AG09309 (cell line): ENCODE data around the gene CKMT1B.
"Not testable (repeated sequence)": the region's sequence is repeated elsewhere in the genome, so short reads cannot be mapped to it uniquely, and the experiment has no call there.

Experiments used
- DNase-seq: peaks from one replicate; pipeline ENCODE4 v3.0.0-alpha.2; 2010; ENCODE audit warnings: low read depth
- H3K4me3 ChIP-seq: 2 replicates; pipeline ENCODE4 v1.5.1; 2011; ENCODE audit warnings: mild to moderate bottlenecking, low read depth, low read length, moderate library complexity; ENCODE audit not compliant: control insufficient read depth
- TF ChIP-seq, protein P1 (sequence below): IDR thresholded peaks from 2 replicates; pipeline ENCODE4 v1.5.1; 2011; ENCODE audit warnings: mild to moderate bottlenecking, low read depth, low read length, inconsistent platforms; ENCODE audit not compliant: insufficient read depth, control insufficient read depth; ENCODE audit errors: missing control alignments

The CKMT1B gene

DNA sequence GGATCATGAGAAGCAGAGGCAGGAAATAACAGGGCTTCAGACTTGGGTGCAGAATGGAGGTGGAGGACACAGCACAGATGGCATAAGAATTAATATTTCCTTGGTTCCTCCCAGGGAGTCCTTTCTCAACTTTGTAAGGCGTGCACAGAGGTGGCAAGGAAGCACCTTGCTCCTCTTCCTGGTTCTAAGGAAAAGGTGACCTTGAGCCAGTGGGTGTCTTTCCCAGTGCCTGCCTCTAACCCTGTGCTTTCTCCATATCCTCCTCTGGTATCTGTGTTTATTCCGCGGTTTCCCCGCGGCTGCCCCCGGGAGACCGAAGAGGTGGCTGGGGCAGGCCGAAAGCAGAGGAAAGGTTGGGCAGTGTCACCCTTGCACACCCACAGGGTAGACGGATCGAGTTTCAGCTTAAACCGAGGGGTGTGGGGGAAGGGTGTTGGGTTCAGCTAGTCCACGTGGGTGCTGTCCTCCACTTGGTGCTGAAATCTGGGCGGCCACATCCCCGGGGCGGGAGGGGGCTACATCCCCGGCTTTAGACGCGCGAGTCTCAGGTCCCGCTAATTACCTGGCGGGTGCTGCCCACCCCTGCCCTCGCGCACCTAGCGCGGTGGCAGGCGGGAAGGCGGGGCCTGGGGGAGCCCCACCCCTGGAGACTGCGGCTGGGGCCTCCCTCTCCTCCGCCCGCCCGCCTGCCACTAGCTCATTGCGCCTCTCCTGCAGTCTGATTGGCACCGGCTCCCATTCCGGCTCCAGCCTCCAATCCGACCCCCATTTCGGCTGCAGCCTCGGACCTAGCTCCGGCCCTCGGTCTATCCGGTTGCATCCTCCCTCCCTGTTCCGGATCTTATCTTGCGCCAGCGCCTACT lies at the start of gene CKMT1B:
TSS of gene CKMT1B (plus strand) at position 700 of the 863 bp plus-strand sequence. CDS start 192 bp downstream, outside the sequence.
- not testable (repeated sequence) for H3K4me3 ChIP-seq, DNase-seq

DNA sequence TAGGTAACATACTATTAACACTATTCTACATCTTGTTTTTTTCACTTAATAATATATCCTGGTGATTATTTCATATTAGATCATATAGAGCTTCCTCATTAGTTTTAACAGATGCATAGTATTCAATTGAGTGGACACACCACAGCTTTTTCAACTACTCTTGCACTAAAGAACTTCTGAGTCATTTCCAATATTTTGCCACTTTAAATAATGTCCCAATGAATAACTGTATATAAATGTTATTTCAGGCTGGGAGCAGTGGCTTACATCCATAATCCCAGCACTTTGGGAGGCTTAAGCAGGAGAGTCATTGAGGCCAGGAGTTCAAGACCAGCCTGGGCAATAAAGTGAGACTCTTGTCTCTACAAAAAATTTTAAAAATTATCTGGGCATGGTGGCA lies 49.6 kb upstream of the CKMT1B start:
- TF ChIP-seq, protein P1, sequence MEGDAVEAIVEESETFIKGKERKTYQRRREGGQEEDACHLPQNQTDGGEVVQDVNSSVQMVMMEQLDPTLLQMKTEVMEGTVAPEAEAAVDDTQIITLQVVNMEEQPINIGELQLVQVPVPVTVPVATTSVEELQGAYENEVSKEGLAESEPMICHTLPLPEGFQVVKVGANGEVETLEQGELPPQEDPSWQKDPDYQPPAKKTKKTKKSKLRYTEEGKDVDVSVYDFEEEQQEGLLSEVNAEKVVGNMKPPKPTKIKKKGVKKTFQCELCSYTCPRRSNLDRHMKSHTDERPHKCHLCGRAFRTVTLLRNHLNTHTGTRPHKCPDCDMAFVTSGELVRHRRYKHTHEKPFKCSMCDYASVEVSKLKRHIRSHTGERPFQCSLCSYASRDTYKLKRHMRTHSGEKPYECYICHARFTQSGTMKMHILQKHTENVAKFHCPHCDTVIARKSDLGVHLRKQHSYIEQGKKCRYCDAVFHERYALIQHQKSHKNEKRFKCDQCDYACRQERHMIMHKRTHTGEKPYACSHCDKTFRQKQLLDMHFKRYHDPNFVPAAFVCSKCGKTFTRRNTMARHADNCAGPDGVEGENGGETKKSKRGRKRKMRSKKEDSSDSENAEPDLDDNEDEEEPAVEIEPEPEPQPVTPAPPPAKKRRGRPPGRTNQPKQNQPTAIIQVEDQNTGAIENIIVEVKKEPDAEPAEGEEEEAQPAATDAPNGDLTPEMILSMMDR = no peak
- no peak overlapping the region for H3K4me3 ChIP-seq
- DNase-seq = no peak

DNA sequence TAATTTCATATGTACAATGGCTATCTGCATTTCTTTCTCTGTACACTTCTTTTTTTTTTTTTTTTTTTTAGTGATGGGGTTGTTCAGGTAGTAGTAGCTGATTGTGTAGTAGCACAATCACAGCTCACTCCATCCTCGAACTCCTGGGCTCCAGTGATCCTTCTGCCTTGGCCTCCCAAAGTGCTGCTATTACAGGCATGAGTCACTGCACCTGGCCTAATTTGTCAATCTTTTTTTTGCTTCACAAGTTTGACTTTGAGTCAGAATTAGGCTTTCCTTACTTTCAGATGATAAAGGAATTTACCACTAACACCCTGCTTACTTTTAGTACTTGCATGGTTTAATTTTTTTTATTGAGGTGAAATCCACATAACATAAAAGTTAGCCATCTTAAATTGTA lies 48.4 kb upstream of the CKMT1B start:
- TF ChIP-seq, protein P1 = no peak
- no peak for DNase-seq

DNA sequence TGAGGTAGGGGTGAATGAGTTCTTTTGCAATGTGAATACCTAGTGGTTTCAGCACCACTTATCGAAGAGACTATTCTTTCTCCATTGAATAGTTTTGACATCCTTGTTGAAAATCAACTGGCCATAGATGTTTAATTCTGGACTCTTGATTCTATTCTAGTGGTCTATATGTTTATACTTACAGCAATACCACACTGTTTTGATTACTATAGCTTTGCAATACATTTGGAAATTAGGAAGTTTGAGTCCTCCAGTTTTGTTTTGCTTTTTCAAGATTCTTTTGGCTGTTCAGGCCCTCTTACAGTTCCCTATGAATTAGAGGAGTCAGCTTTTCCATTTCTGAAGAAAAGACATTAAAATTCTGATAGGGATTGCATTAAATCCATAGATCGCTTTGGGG lies 46.3 kb upstream of the CKMT1B start:
- no peak overlapping the region for H3K4me3 ChIP-seq
- TF ChIP-seq, protein P1 = no peak
- DNase-seq = no peak

More for the DNA sequence above, 48.4 kb upstream of the CKMT1B start:
- no peak overlapping the region for H3K4me3 ChIP-seq

- TF ChIP-seq, protein P1 = no peak
- peak; percentile 80 for DNase-seq
- no peak overlapping the region for H3K4me3 ChIP-seq
Observed at GRCh38 chr15:43550527-43551363, 43.1 kb upstream of the CKMT1B start.

GRCh38 chr15:43552256-43552655 lies 41.6 kb upstream of the CKMT1B start:
- DNase-seq = no peak
- TF ChIP-seq, protein P1 = no peak
- no peak overlapping the region for H3K4me3 ChIP-seq

DNA sequence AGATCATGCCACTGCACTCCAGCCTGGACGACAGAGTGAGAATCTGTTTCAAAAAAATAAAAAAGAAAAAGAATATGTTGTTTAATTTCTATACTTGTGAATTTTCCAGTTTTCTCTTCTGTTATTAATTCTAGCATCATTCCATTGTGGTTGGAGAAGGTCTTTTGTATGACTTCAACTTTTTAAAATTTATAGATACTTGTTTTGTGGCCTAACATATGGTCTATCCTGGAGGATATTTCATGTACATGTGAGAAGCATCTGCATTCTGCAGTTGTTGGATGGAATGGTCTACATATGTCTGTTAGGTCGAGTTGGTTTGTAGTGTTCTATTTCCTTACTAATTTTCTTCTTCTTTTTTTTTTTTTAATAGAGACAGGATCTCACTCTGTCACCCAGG lies 40.8 kb upstream of the CKMT1B start:
- H3K4me3 ChIP-seq = no peak overlapping the region
- TF ChIP-seq, protein P1 = no peak
- no peak for DNase-seq

GRCh38 chr15:43562753-43563152 lies 31.1 kb upstream of the CKMT1B start:
- not testable (repeated sequence) for H3K4me3 ChIP-seq

DNA sequence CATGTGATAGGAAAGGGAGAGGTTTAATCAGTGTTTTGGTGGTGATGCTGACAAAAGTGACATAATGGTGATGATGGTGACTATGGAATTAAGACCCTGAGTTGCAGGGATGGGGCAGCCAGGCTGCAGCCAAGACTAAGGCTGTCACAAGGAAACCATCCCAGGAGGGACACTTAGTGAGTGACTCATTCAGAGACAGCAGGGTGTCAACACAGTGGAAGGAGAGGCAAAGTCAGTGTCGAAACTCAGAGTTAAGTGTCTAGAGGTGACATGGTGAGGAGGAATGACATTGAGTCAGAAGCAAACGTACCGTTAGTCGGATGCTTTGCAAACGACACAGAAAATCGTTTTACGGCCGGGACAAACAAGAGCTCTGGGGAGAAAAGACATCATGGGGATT lies 30.0 kb upstream of the CKMT1B start:
- DNase-seq, H3K4me3 ChIP-seq: not testable (repeated sequence)

More at GRCh38 chr15:43562753-43563152, 31.1 kb upstream of the CKMT1B start:
- not testable (repeated sequence) for DNase-seq

DNA sequence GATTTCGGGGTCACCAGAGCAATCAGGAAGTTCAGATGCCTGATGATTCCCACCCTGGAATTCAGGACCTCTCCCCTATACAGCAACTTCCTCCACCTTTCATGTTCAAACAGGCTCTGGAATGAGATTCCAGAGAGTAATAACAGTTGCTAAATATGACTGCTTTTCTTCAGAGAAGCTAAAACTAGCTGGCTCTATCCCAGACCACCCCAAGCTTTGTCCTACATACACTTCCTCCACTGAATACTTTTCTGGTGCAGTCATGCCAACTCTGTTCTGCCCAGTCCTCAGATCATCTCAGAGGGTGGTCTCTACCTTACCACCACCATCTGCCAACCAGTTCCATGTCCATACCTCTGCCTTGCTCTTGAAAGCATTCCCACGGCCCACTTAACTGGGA lies 27.2 kb upstream of the CKMT1B start:
- not testable (repeated sequence) for H3K4me3 ChIP-seq, DNase-seq
